ENCODE measurements around the gene RUNX1.

- TF ChIP-seq EP300 (IDR thresholded peaks at IDR 0.05; ENCODE audit: low read depth in 2 of 2, low read length in 2 of 2) (no peak), EP300 (CRISPR knock-in tag; IDR thresholded peaks at IDR 0.05; ENCODE audit: borderline replicate concordance) (no peak), CTCF (CRISPR knock-in tag; IDR thresholded peaks at IDR 0.05) (no peak), FOXP1 (IDR thresholded peaks at IDR 0.05) (no peak), FOXP1 (CRISPR knock-in tag; IDR thresholded peaks at IDR 0.05) (no peak), THAP8 (CRISPR knock-in tag; IDR thresholded peaks at IDR 0.05; ENCODE audit: borderline replicate concordance) (no peak), PHF8 (CRISPR knock-in tag; IDR thresholded peaks at IDR 0.05) (no peak), RAD51 (IDR thresholded peaks at IDR 0.05; ENCODE audit: borderline replicate concordance) (no peak), MYNN (CRISPR knock-in tag; IDR thresholded peaks at IDR 0.05; ENCODE audit: low read depth) (no peak), ZNF512 (CRISPR knock-in tag; IDR thresholded peaks at IDR 0.05) (no peak), YY1 (IDR thresholded peaks at IDR 0.05; ENCODE audit: insufficient read depth, insufficient replicate concordance, low read depth, low read length) (no peak), ZBTB8A (CRISPR knock-in tag; IDR thresholded peaks at IDR 0.05; ENCODE audit: borderline replicate concordance, low read depth) (no peak), TARDBP (CRISPR knock-in tag; IDR thresholded peaks at IDR 0.05) (no peak), ETV6 (CRISPR knock-in tag; conservative IDR thresholded peaks at IDR 0.05) (no peak), E2F1 (CRISPR knock-in tag; IDR thresholded peaks at IDR 0.05) (no peak), RNF219 (CRISPR knock-in tag; IDR thresholded peaks at IDR 0.05) (no peak)
These were observed 198.9 kb downstream of the RUNX1 start for GRCh38 chr21:34850166-34850690.

Data from HepG2 (cell line).